ENCODE data around the gene HES2. TPM values are rescaled to one million over a fixed set of nuclear protein-coding genes. Genes with fewer than 3 reads are reported as not detected.

HES2 gene
- total and polyA plus RNA-seq, 9 of the 15 experiments (the other 6 are each of a cell fraction or from before 2014, with no cell fraction given) = 0.05 to 0.18 (median 0.07) TPM; not detected in 4

DNA sequence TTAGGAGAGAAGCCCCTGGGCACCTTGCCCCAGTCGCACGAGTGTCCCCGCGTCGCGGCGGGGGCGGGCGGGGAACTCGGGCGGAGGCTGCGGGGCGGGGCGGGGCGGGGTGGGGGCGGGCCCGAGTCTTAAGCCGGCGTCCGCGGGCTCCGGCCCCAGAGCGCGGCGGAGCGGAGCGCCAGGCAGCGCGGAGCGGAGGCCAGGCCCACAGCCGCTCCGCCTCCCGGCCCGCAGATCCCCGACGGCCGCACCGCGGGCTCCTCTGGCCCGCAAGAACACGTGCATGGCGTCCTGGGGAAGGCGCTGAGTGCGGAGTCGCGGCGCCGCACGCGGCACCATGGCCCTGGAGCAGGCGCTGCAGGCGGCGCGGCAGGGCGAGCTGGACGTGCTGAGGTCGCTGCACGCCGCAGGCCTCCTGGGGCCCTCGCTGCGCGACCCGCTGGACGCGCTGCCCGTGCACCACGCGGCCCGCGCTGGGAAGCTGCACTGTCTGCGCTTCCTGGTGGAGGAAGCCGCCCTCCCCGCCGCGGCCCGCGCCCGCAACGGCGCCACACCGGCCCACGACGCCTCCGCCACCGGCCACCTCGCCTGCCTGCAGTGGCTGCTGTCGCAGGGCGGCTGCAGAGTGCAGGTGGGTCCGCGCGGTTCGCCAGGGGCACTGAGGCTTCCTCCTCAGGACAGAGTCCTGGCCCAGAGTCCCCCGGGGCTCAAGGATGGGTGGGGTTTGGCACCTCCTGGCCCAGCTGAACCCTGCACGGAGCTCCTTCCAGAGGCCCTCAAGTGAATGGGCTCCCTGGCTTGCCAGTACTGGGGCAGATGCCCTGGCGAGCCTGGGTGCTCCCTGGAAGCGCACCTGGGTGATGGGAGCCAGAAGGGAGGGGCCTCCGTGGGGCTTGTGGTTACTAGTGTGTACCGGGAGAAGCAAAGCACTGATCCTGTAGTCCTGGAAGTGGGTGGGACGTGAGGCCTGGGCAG, 5.2 kb upstream of the HES2 start, which contains the start of gene ESPN (continued):
- TF ChIP-seq, protein P1, sequence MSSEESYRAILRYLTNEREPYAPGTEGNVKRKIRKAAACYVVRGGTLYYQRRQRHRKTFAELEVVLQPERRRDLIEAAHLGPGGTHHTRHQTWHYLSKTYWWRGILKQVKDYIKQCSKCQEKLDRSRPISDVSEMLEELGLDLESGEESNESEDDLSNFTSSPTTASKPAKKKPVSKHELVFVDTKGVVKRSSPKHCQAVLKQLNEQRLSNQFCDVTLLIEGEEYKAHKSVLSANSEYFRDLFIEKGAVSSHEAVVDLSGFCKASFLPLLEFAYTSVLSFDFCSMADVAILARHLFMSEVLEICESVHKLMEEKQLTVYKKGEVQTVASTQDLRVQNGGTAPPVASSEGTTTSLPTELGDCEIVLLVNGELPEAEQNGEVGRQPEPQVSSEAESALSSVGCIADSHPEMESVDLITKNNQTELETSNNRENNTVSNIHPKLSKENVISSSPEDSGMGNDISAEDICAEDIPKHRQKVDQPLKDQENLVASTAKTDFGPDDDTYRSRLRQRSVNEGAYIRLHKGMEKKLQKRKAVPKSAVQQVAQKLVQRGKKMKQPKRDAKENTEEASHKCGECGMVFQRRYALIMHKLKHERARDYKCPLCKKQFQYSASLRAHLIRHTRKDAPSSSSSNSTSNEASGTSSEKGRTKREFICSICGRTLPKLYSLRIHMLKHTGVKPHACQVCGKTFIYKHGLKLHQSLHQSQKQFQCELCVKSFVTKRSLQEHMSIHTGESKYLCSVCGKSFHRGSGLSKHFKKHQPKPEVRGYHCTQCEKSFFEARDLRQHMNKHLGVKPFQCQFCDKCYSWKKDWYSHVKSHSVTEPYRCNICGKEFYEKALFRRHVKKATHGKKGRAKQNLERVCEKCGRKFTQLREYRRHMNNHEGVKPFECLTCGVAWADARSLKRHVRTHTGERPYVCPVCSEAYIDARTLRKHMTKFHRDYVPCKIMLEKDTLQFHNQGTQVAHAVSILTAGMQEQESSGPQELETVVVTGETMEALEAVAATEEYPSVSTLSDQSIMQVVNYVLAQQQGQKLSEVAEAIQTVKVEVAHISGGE (CRISPR knock-in tag; IDR thresholded peaks at IDR 0.05) = no peak
- no peak for TF ChIP-seq ZNF639 (CRISPR knock-in tag; conservative IDR thresholded peaks at IDR 0.05 in 1 of 2, IDR thresholded peaks at IDR 0.05 in 1 of 2)
- no peak for TF ChIP-seq ELK3 (CRISPR knock-in tag; IDR thresholded peaks at IDR 0.05)
- TF ChIP-seq, protein P2, sequence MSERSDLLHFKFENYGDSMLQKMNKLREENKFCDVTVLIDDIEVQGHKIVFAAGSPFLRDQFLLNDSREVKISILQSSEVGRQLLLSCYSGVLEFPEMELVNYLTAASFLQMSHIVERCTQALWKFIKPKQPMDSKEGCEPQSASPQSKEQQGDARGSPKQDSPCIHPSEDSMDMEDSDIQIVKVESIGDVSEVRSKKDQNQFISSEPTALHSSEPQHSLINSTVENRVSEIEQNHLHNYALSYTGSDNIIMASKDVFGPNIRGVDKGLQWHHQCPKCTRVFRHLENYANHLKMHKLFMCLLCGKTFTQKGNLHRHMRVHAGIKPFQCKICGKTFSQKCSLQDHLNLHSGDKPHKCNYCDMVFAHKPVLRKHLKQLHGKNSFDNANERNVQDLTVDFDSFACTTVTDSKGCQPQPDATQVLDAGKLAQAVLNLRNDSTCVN (CRISPR knock-in tag; IDR thresholded peaks at IDR 0.05) = no peak
- no peak for TF ChIP-seq ZNF766 (CRISPR knock-in tag; conservative IDR thresholded peaks at IDR 0.05)
- TF ChIP-seq MYC (IDR thresholded peaks at IDR 0.05; ENCODE audit: low read depth, low read length) = 0 out of 2 replicates have a peak, but pooled peaks have one; percentile 40
- no peak for TF ChIP-seq MYC (CRISPR knock-in tag; IDR thresholded peaks at IDR 0.05; ENCODE audit: borderline replicate concordance, low read depth)
- 0 out of 2 replicates have a peak, but pooled peaks have one; percentile 35 for TF ChIP-seq MTA3 (IDR thresholded peaks at IDR 0.05; ENCODE audit: borderline replicate concordance)
- TF ChIP-seq CXXC5 (CRISPR knock-in tag; IDR thresholded peaks at IDR 0.05) = peak; percentile 81
- no peak for TF ChIP-seq ZZZ3 (IDR thresholded peaks at IDR 0.05)
- no peak for TF ChIP-seq SREBF2 (CRISPR knock-in tag; IDR thresholded peaks at IDR 0.05)

Data from K562 (cell line).